Trophoblast cell (in vitro differentiated cells and primary cell): ENCODE results near the gene ROBO4.
A peak's percentile ranks its signal among the peaks of the same experiment; 100 is the strongest.

Experiments
- DNase-seq, 2 donors: peaks; one replicate each; pipeline ENCODE4 v3.0.0-alpha.2; 2016
- H2AFZ ChIP-seq: 2 replicates; pipeline ENCODE4 v1.6.1; 2013; ENCODE audit warnings: low read length, moderate library complexity, mild to moderate bottlenecking; ENCODE audit not compliant: insufficient read depth, poor library complexity
- H2AK5ac ChIP-seq: 2 replicates; pipeline ENCODE4 v1.6.1; 2013; ENCODE audit warnings: mild to moderate bottlenecking, low read length
- H2BK120ac ChIP-seq: 2 replicates; pipeline ENCODE4 v1.6.1; 2013; ENCODE audit warnings: low read length, mild to moderate bottlenecking, moderate library complexity; ENCODE audit not compliant: insufficient read depth, poor library complexity
- H2BK12ac ChIP-seq: 2 replicates; pipeline ENCODE4 v1.6.1; 2013; ENCODE audit warnings: mild to moderate bottlenecking, low read length, moderate library complexity
- H2BK5ac ChIP-seq: 2 replicates; pipeline ENCODE4 v1.6.1; 2013; ENCODE audit warnings: low read length, low read depth, moderate library complexity, mild to moderate bottlenecking; ENCODE audit not compliant: poor library complexity
- H3K14ac ChIP-seq: 2 replicates; pipeline ENCODE4 v1.6.1; 2013; ENCODE audit warnings: mild to moderate bottlenecking, low read length
- H3K18ac ChIP-seq: 2 replicates; pipeline ENCODE4 v1.6.1; 2013; ENCODE audit warnings: mild to moderate bottlenecking, low read length
- H3K23ac ChIP-seq: 2 replicates; pipeline ENCODE4 v1.6.1; 2013; ENCODE audit warnings: low read length
- H3K27ac ChIP-seq: 2 replicates; pipeline ENCODE4 v1.5.1; 2013; ENCODE audit warnings: low read depth, mild to moderate bottlenecking, inconsistent platforms, low read length, moderate library complexity
- H3K27me3 ChIP-seq: 2 replicates; pipeline ENCODE4 v1.6.1; 2013; ENCODE audit warnings: inconsistent platforms, mild to moderate bottlenecking, low read length, moderate library complexity; ENCODE audit not compliant: insufficient read depth
- H3K36me3 ChIP-seq, 2 experiments: 1 replicate in 1 of 2; 2 replicates in 1 of 2; pipeline ENCODE4 v1.6.1; 2013; ENCODE audit warnings: low read length in 2 of 2, mild to moderate bottlenecking in 2 of 2, moderate library complexity in 1 of 2; ENCODE audit not compliant: insufficient read depth in 2 of 2, control insufficient read depth in 1 of 2
- H3K4ac ChIP-seq: 2 replicates; pipeline ENCODE4 v1.6.1; 2013; ENCODE audit warnings: low read depth, mild to moderate bottlenecking, low read length, moderate library complexity
- H3K4me1 ChIP-seq, 2 experiments: 1 replicate in 1 of 2; 2 replicates in 1 of 2; pipeline ENCODE4 v1.6.1; 2013; ENCODE audit warnings: low read length in 2 of 2, mild to moderate bottlenecking in 2 of 2, moderate library complexity in 1 of 2; ENCODE audit not compliant: insufficient read depth in 2 of 2, control insufficient read depth in 1 of 2
- H3K4me2 ChIP-seq: 2 replicates; pipeline ENCODE4 v1.6.1; 2013; ENCODE audit warnings: inconsistent platforms, mild to moderate bottlenecking, low read length, moderate library complexity
- H3K4me3 ChIP-seq: 2 replicates; pipeline ENCODE4 v1.5.1; 2013; ENCODE audit warnings: mild to moderate bottlenecking, low read depth, low read length, inconsistent platforms
- H3K79me1 ChIP-seq: one replicate; pipeline ENCODE4 v1.6.1; 2013; ENCODE audit warnings: low read length
- H3K79me2 ChIP-seq: 2 replicates; pipeline ENCODE4 v1.6.1; 2013; ENCODE audit warnings: low read length, mild to moderate bottlenecking; ENCODE audit not compliant: control insufficient read depth, insufficient read depth, poor library complexity
- H3K9ac ChIP-seq: 2 replicates; pipeline ENCODE4 v1.6.1; 2013; ENCODE audit warnings: mild to moderate bottlenecking, low read length
- H3K9me3 ChIP-seq: 2 replicates; pipeline ENCODE4 v1.6.1; 2013; ENCODE audit warnings: low read depth, mild to moderate bottlenecking, control low read depth, inconsistent platforms, low read length; ENCODE audit not compliant: insufficient read depth
- H4K12ac ChIP-seq: 2 replicates; pipeline ENCODE4 v1.6.1; 2013; ENCODE audit warnings: low read depth, mild to moderate bottlenecking, low read length, moderate library complexity
- H4K8ac ChIP-seq: 2 replicates; pipeline ENCODE4 v1.6.1; 2013; ENCODE audit warnings: low read depth, mild to moderate bottlenecking, low read length, moderate library complexity
- H4K91ac ChIP-seq: one replicate; pipeline ENCODE4 v1.6.1; 2013; ENCODE audit warnings: low read depth, mild to moderate bottlenecking, low read length, moderate library complexity
- WGBS: extraction: QIAGEN DNeasy Blood & Tissue Kit; methylation state at CpG from one replicate; pipeline ENCODE4 v1.1.7; 2013; ENCODE audit warnings: missing lambda C conversion rate; ENCODE audit not compliant: insufficient read length, insufficient coverage; ENCODE audit errors: extremely low coverage; 5-methylcytosine and 5-hydroxymethylcytosine counted together

Gene ROBO4

DNA sequence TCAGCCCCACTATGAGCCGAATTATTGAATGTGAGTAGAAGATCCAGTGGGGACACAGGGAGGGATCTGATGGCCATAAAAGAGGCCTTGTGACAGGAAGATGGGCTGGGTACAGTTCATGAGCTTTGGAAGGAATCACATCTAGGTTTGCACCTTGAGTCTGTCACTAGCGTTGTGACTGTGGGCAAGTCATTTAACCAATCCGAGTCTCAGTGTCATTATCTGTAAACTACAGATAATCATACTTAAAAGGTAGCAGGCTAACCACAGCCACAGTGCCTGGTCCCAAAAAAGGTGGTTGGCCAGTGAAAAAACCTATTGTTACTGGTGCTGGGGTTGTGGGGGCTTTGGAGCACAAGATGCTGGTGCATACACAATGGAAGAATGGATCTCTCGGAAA is 25.2 kb upstream of the ROBO4 start:
- H4K12ac ChIP-seq: no peak overlapping the region
- H3K4me2 ChIP-seq: no peak overlapping the region
- H3K9me3 ChIP-seq: peaks cover 2% of the 10 kb centered on the region
- H3K4me1 ChIP-seq: peaks cover 0 to 5% of the 10 kb centered on the region in 2 experiments
- H3K14ac ChIP-seq: no peak overlapping the region
- H4K8ac ChIP-seq: no peak overlapping the region
- H3K79me1 ChIP-seq: peaks cover 4% of the 10 kb centered on the region
- no peak overlapping the region for H2BK12ac ChIP-seq
- no peak overlapping the region for H3K4me3 ChIP-seq
- H3K18ac ChIP-seq: no peak overlapping the region
- H3K9ac ChIP-seq: no peak overlapping the region
- H2AK5ac ChIP-seq: no peak overlapping the region
- H3K36me3 ChIP-seq: no peaks in the 10 kb centered on the region
- no peak overlapping the region for H3K23ac ChIP-seq
- WGBS: no CpG with 5 or more reads among the region's 4 CpGs
- no peak overlapping the region for H4K91ac ChIP-seq
- no peak overlapping the region for H3K27ac ChIP-seq
- H3K4ac ChIP-seq: no peak overlapping the region
- no peak overlapping the region for H2AFZ ChIP-seq
- H2BK120ac ChIP-seq: no peak overlapping the region
- no peak overlapping the region for H2BK5ac ChIP-seq
- H3K79me2 ChIP-seq: peaks cover 2% of the 10 kb centered on the region
- DNase-seq: no peak
- H3K27me3 ChIP-seq: peaks cover 7% of the 10 kb centered on the region

GRCh38 chr11:124920870-124921609 is 23.4 kb upstream of the ROBO4 start:
- peak overlapping the region; percentile 34 for H3K18ac ChIP-seq
- H3K9ac ChIP-seq: peak overlapping the region; percentile 67
- H2AK5ac ChIP-seq: no peak overlapping the region
- H3K4me3 ChIP-seq: peak overlapping the region; percentile 68
- H3K4ac ChIP-seq: no peak overlapping the region
- H3K23ac ChIP-seq: no peak overlapping the region
- H4K8ac ChIP-seq: peak overlapping the region; percentile 81
- H3K27ac ChIP-seq: peak overlapping the region; percentile 37
- no peaks in the 10 kb centered on the region for H3K36me3 ChIP-seq
- peaks cover 7% of the 10 kb centered on the region for H3K27me3 ChIP-seq
- H4K12ac ChIP-seq: peak overlapping the region; percentile 73
- peaks cover 2% of the 10 kb centered on the region for H3K79me2 ChIP-seq
- H3K4me1 ChIP-seq: peaks cover 0 to 5% of the 10 kb centered on the region in 2 experiments
- peak overlapping the region; percentile 8 for H2BK120ac ChIP-seq
- H4K91ac ChIP-seq: peak overlapping the region; percentile 63
- H2BK5ac ChIP-seq: no peak overlapping the region
- peaks cover 3% of the 10 kb centered on the region for H3K9me3 ChIP-seq
- H3K4me2 ChIP-seq: peak overlapping the region; percentile 63
- no peak overlapping the region for H2BK12ac ChIP-seq
- H3K79me1 ChIP-seq: peaks cover 4% of the 10 kb centered on the region
- WGBS: no CpG with 5 or more reads among the region's 82 CpGs
- H3K14ac ChIP-seq: peak overlapping the region; percentile 68
- DNase-seq: peak; percentile 3 to 19
- peak overlapping the region; percentile 77 for H2AFZ ChIP-seq

- H3K27me3 ChIP-seq: peaks cover 7% of the 10 kb centered on the region
- H4K91ac ChIP-seq: no peak overlapping the region
- no peak overlapping the region for H3K14ac ChIP-seq
- H3K79me1 ChIP-seq: peaks cover 4% of the 10 kb centered on the region
- H2AK5ac ChIP-seq: no peak overlapping the region
- no peak overlapping the region for H3K4ac ChIP-seq
- H3K36me3 ChIP-seq: no peaks in the 10 kb centered on the region
- no peak overlapping the region for H2BK120ac ChIP-seq
- no peak overlapping the region for H2BK5ac ChIP-seq
- no CpG with 5 or more reads among the region's 5 CpGs for WGBS
- no peak overlapping the region for H4K8ac ChIP-seq
- no peak overlapping the region for H3K23ac ChIP-seq
- no peak overlapping the region for H2AFZ ChIP-seq
- peak overlapping the region; percentile 63 for H3K4me2 ChIP-seq
- no peak for DNase-seq
- no peak overlapping the region for H3K4me3 ChIP-seq
- no peak overlapping the region for H3K9ac ChIP-seq
- H3K18ac ChIP-seq: no peak overlapping the region
- no peak overlapping the region for H2BK12ac ChIP-seq
- H3K4me1 ChIP-seq: peaks cover 0 to 5% of the 10 kb centered on the region in 2 experiments
- peaks cover 5% of the 10 kb centered on the region for H3K9me3 ChIP-seq
- peaks cover 2% of the 10 kb centered on the region for H3K79me2 ChIP-seq
- H4K12ac ChIP-seq: no peak overlapping the region
- no peak overlapping the region for H3K27ac ChIP-seq
Measured at GRCh38 chr11:124920356-124920755, 22.7 kb upstream of the ROBO4 start.

- Histone ChIP-seq H3K79me1 (peaks cover 4% of the 10 kb centered on the region), H4K91ac (no peak overlapping the region), H3K4me1 (peaks cover 0 to 5% of the 10 kb centered on the region in 2 experiments), H3K14ac (no peak overlapping the region), H2AK5ac (no peak overlapping the region), H3K4me3 (no peak overlapping the region), H4K12ac (no peak overlapping the region), H3K23ac (no peak overlapping the region), H2BK120ac (no peak overlapping the region), H3K4ac (no peak overlapping the region), H3K4me2 (no peak overlapping the region), H4K8ac (no peak overlapping the region), H3K18ac (no peak overlapping the region), H3K9ac (no peak overlapping the region), H3K9me3 (peaks cover 5% of the 10 kb centered on the region), H3K79me2 (peaks cover 2% of the 10 kb centered on the region), H3K27me3 (peaks cover 7% of the 10 kb centered on the region), H3K36me3 (no peaks in the 10 kb centered on the region), H2BK5ac (no peak overlapping the region), H2BK12ac (no peak overlapping the region), H2AFZ (no peak overlapping the region), H3K27ac (no peak overlapping the region)
- DNase-seq: no peak
- no CpG with 5 or more reads among the region's 2 CpGs for WGBS
Measured at GRCh38 chr11:124919898-124920297, 22.2 kb upstream of the ROBO4 start.
